HEK293 (cell line): ENCODE results near the gene COQ10B.

Experiments
- CTCF ChIP-seq: fragments of 450-650 bp; formaldehyde crosslinking; IDR thresholded peaks from 2 replicates; pipeline ENCODE4 v1.5.1; 2016; ENCODE audit warnings: missing biosample characterization, missing genetic modification characterization
- MYNN ChIP-seq: fragments of 450-650 bp; formaldehyde crosslinking; IDR thresholded peaks from 2 replicates; pipeline ENCODE4 v1.5.1; 2016; ENCODE audit warnings: missing biosample characterization, missing genetic modification characterization, borderline replicate concordance
- PBX3 ChIP-seq: sonication (generic); formaldehyde crosslinking; IDR thresholded peaks from 2 replicates; pipeline ENCODE4 v1.8.1; 2022; ENCODE audit warnings: mild to moderate bottlenecking, moderate library complexity, missing genetic modification reagents
- ZNF202 ChIP-seq: fragments of 450-650 bp; formaldehyde crosslinking; IDR thresholded peaks from 2 replicates; pipeline ENCODE4 v1.5.1; 2016; ENCODE audit warnings: missing biosample characterization, missing genetic modification characterization, borderline replicate concordance
- ZNF274 ChIP-seq, 2 experiments: fragments of 200-500 bp in 1 of 2; fragments of 450-650 bp in 1 of 2; sonication (Bioruptor generic) in 1 of 2; formaldehyde crosslinking in 1 of 2; IDR thresholded peaks; 2 replicates each; pipeline versions ENCODE4 v1.5.1 to v1.6.1; 2014 to 2016; ENCODE audit warnings: borderline replicate concordance in 1 of 2, inconsistent platforms in 1 of 2, low read length in 1 of 2, missing biosample characterization in 1 of 2, missing genetic modification characterization in 1 of 2
- ZNF76 ChIP-seq: fragments of 450-650 bp; formaldehyde crosslinking; IDR thresholded peaks from 2 replicates; pipeline ENCODE4; 2016; ENCODE audit warnings: low read depth, missing biosample characterization, missing genetic modification characterization, borderline replicate concordance

- no peak for TF ChIP-seq CTCF (tag by site-specific recombination)
- TF ChIP-seq PBX3 (CRISPR knock-in tag) = no peak
- TF ChIP-seq MYNN = no peak
- TF ChIP-seq ZNF202 (tag by site-specific recombination) = no peak
- no peak for TF ChIP-seq ZNF76
- TF ChIP-seq ZNF274 (IDR thresholded peaks at IDR 0.05; ENCODE audit: low read length) = no peak
- no peak for TF ChIP-seq ZNF274 (tag by site-specific recombination; IDR thresholded peaks at IDR 0.05; ENCODE audit: borderline replicate concordance)
Observed at GRCh38 chr2:197425550-197425949, 27.8 kb upstream of the COQ10B start.
